Measurements from ENCODE around the gene RMDN2. TPM values are rescaled to one million over a fixed set of nuclear protein-coding genes. Genes with fewer than 3 reads are reported as not detected.
A peak's percentile ranks its signal among the peaks of the same experiment; 100 is the strongest.

RMDN2 gene
- total RNA-seq, 3 donors from 2014 or later (not counting 1 experiment from before 2014, with no cell fraction given): 8.4 to 10.9 (median 8.4) TPM

- no peaks in the 10 kb centered on the region for H3K36me3 Mint-ChIP-seq
- no peak for DNase-seq
- H3K9me3 Mint-ChIP-seq: no peaks in the 10 kb centered on the region
- Histone ChIP-seq H3K36me3 (ENCODE audit: control insufficient read depth, insufficient read depth, low read length) (no peaks in the 10 kb centered on the region), H3K9me3 (ENCODE audit: control insufficient read depth, insufficient read depth, low read length) (no peaks in the 10 kb centered on the region), H3K4me3 (ENCODE audit: low read length) (no peak overlapping the region), H3K27ac (ENCODE audit: low read length) (no peak overlapping the region), H3K4me1 (ENCODE audit: control insufficient read depth, insufficient read depth, low read length) (no peaks in the 10 kb centered on the region), H3K27me3 (ENCODE audit: control insufficient read depth, insufficient read depth, low read length) (peaks cover 3% of the 10 kb centered on the region)
- no CpG with 5 or more reads among the region's 1 CpG for WGBS (ENCODE audit: insufficient coverage)
- no peak for ATAC-seq
- H3K27me3 Mint-ChIP-seq (ENCODE audit: low read depth in 2 of 2): peaks cover 14 to 29% of the 10 kb centered on the region in 2 donors
- TF ChIP-seq CTCF (IDR thresholded peaks at IDR 0.05): no peak
- no peaks in the 10 kb centered on the region for H3K4me1 Mint-ChIP-seq
- intact Hi-C loops (cut with micrococcal nuclease): no loop called here
- no peak overlapping the region for H3K4me3 Mint-ChIP-seq
- H3K27ac Mint-ChIP-seq: no peak overlapping the region
Observed at GRCh38 chr2:38030635-38031355, 105.7 kb downstream of the RMDN2 start.

GRCh38 chr2:38032946-38033345 lies 107.9 kb downstream of the RMDN2 start:
- Histone ChIP-seq H3K27ac (ENCODE audit: low read length) (no peak overlapping the region), H3K4me3 (ENCODE audit: low read length) (no peak overlapping the region), H3K36me3 (ENCODE audit: control insufficient read depth, insufficient read depth, low read length) (no peaks in the 10 kb centered on the region), H3K9me3 (ENCODE audit: control insufficient read depth, insufficient read depth, low read length) (no peaks in the 10 kb centered on the region), H3K27me3 (ENCODE audit: control insufficient read depth, insufficient read depth, low read length) (peaks cover 11% of the 10 kb centered on the region), H3K4me1 (ENCODE audit: control insufficient read depth, insufficient read depth, low read length) (peaks cover under 1% of the 10 kb centered on the region)
- Mint-ChIP-seq H3K4me1 (peaks cover 0 to 2% of the 10 kb centered on the region in 2 donors), H3K27me3 (ENCODE audit: low read depth in 2 of 2) (peaks cover 21 to 37% of the 10 kb centered on the region in 2 donors), H3K36me3 (no peaks in the 10 kb centered on the region), H3K4me3 (no peak overlapping the region), H3K9me3 (no peaks in the 10 kb centered on the region), H3K27ac (no peak overlapping the region)
- intact Hi-C loops (cut with micrococcal nuclease): no loop called here
- DNase-seq: no peak
- 71% methylated on average over 2 of the region's 2 CpGs for WGBS (ENCODE audit: insufficient coverage)
- ATAC-seq: no peak
- TF ChIP-seq CTCF (IDR thresholded peaks at IDR 0.05): no peak

GRCh38 chr2:38033646-38034045 lies 108.6 kb downstream of the RMDN2 start:
- Histone ChIP-seq H3K4me1 (ENCODE audit: control insufficient read depth, insufficient read depth, low read length) (peaks cover 6% of the 10 kb centered on the region), H3K4me3 (ENCODE audit: low read length) (no peak overlapping the region), H3K36me3 (ENCODE audit: control insufficient read depth, insufficient read depth, low read length) (no peaks in the 10 kb centered on the region), H3K27me3 (ENCODE audit: control insufficient read depth, insufficient read depth, low read length) (peaks cover 17% of the 10 kb centered on the region), H3K9me3 (ENCODE audit: control insufficient read depth, insufficient read depth, low read length) (no peaks in the 10 kb centered on the region), H3K27ac (ENCODE audit: low read length) (no peak overlapping the region)
- Mint-ChIP-seq H3K27me3 (ENCODE audit: low read depth in 2 of 2) (peaks cover 27 to 42% of the 10 kb centered on the region in 2 donors), H3K36me3 (no peaks in the 10 kb centered on the region), H3K4me1 (peaks cover 0 to 5% of the 10 kb centered on the region in 2 donors), H3K27ac (no peak overlapping the region), H3K9me3 (no peaks in the 10 kb centered on the region), H3K4me3 (no peak overlapping the region)
- ATAC-seq: no peak
- no peak for TF ChIP-seq CTCF (IDR thresholded peaks at IDR 0.05)
- intact Hi-C loops (cut with micrococcal nuclease): no loop called here
- WGBS (ENCODE audit: insufficient coverage): 94% methylated on average over 2 of the region's 2 CpGs
- DNase-seq: no peak

GRCh38 chr2:38035968-38036367 lies 110.9 kb downstream of the RMDN2 start:
- no peaks in the 10 kb centered on the region for H3K9me3 Mint-ChIP-seq
- no peak for TF ChIP-seq CTCF (IDR thresholded peaks at IDR 0.05)
- H3K4me3 ChIP-seq (ENCODE audit: low read length): no peak overlapping the region
- ATAC-seq: peak in 1 of 3 donors; percentile 83
- no peaks in the 10 kb centered on the region for H3K9me3 ChIP-seq (ENCODE audit: control insufficient read depth, insufficient read depth, low read length)
- 77% methylated on average over 7 of the region's 7 CpGs for WGBS (ENCODE audit: insufficient coverage)
- peaks cover 0 to 5% of the 10 kb centered on the region in 2 donors for H3K4me1 Mint-ChIP-seq
- H3K4me3 Mint-ChIP-seq: no peak overlapping the region
- intact Hi-C loops (cut with micrococcal nuclease): no loop called here
- no peaks in the 10 kb centered on the region for H3K36me3 Mint-ChIP-seq
- no peaks in the 10 kb centered on the region for H3K36me3 ChIP-seq (ENCODE audit: control insufficient read depth, insufficient read depth, low read length)
- H3K27ac Mint-ChIP-seq: no peak overlapping the region
- peaks cover 17% of the 10 kb centered on the region for H3K27me3 ChIP-seq (ENCODE audit: control insufficient read depth, insufficient read depth, low read length)
- no peak overlapping the region for H3K27ac ChIP-seq (ENCODE audit: low read length)
- peaks cover 40 to 53% of the 10 kb centered on the region in 2 donors for H3K27me3 Mint-ChIP-seq (ENCODE audit: low read depth in 2 of 2)
- no peak for DNase-seq
- H3K4me1 ChIP-seq (ENCODE audit: control insufficient read depth, insufficient read depth, low read length): peaks cover 6% of the 10 kb centered on the region

Data from natural killer cell (primary cell).